ENCODE measurements around the gene F12. TPM values are rescaled to one million over a fixed set of nuclear protein-coding genes. Genes with fewer than 3 reads are reported as not detected.

Gene F12
- polyA plus RNA-seq, 1 experiment: 0.35 TPM

- H3K4me3 ChIP-seq (ENCODE audit: low read depth, low read length): no peak overlapping the region
- H3K9me3 ChIP-seq (ENCODE audit: control insufficient read depth, insufficient read depth, low read length): no peaks in the 10 kb centered on the region; the same call in 1 of the 2 replicates
- POLR2A ChIA-PET: no interaction called here
- TF ChIP-seq CTCF (IDR thresholded peaks at IDR 0.05; ENCODE audit: low read depth, low read length): no peak
- H3K27ac ChIP-seq (ENCODE audit: low read depth, low read length): no peak overlapping the region
- CTCF ChIA-PET: interaction anchor here (2.5 to 2.7 kb wide), 2 partner anchors 8 to 23 kb away, joined by 9 to 13 read pairs; no protein-coding TSS in a partner anchor
- DNase-seq (ENCODE audit: low read depth, low spot score): no peak
- peaks cover 18% of the 10 kb centered on the region for H3K27me3 ChIP-seq (ENCODE audit: control insufficient read depth, insufficient read depth, low read length)
Observed at GRCh38 chr5:177412603-177413233, 3.4 kb upstream of the F12 start.

- no peaks in the 10 kb centered on the region; the same call in 1 of the 2 replicates for H3K9me3 ChIP-seq (ENCODE audit: control insufficient read depth, insufficient read depth, low read length)
- POLR2A ChIA-PET: no interaction called here
Observed at GRCh38 chr5:177410575-177410974, 1.2 kb upstream of the F12 start.

GRCh38 chr5:177405805-177406204 is 3.6 kb downstream of the F12 start:
- ChIA-PET POLR2A (interaction anchor here (0.5 kb wide), 1 partner anchor 50 kb away, joined by 6 read pairs; no protein-coding TSS in a partner anchor), CTCF (interaction anchor here (0.9 to 5.6 kb wide), 8 partner anchors 12 to 96 kb away, joined by 3 to 120 read pairs (median 24); partner anchors contain the start of gene GRK6)
- no peak for TF ChIP-seq CTCF (IDR thresholded peaks at IDR 0.05; ENCODE audit: low read depth, low read length)
- Histone ChIP-seq H3K4me3 (ENCODE audit: low read depth, low read length) (no peak overlapping the region), H3K27me3 (ENCODE audit: control insufficient read depth, insufficient read depth, low read length) (peaks cover 38% of the 10 kb centered on the region), H3K9me3 (ENCODE audit: control insufficient read depth, insufficient read depth, low read length) (peaks cover 4% of the 10 kb centered on the region; the same call in 1 of the 2 replicates), H3K27ac (ENCODE audit: low read depth, low read length) (no peak overlapping the region)
- DNase-seq (ENCODE audit: low read depth, low spot score): no peak

More at GRCh38 chr5:177410575-177410974, 1.2 kb upstream of the F12 start:
- DNase-seq (ENCODE audit: low read depth, low spot score): no peak
- H3K27ac ChIP-seq (ENCODE audit: low read depth, low read length): no peak overlapping the region
- CTCF ChIA-PET: interaction anchor here (1.1 kb wide), 1 partner anchor 107 kb away, joined by 5 read pairs; the partner anchor contains the start of genes PRELID1 and RAB24
- no peak overlapping the region for H3K4me3 ChIP-seq (ENCODE audit: low read depth, low read length)
- peaks cover 18% of the 10 kb centered on the region for H3K27me3 ChIP-seq (ENCODE audit: control insufficient read depth, insufficient read depth, low read length)
- no peak for TF ChIP-seq CTCF (IDR thresholded peaks at IDR 0.05; ENCODE audit: low read depth, low read length)

GRCh38 chr5:177405312-177405711 is 4.1 kb downstream of the F12 start:
- Histone ChIP-seq H3K27ac (ENCODE audit: low read depth, low read length) (no peak overlapping the region), H3K4me3 (ENCODE audit: low read depth, low read length) (no peak overlapping the region), H3K27me3 (ENCODE audit: control insufficient read depth, insufficient read depth, low read length) (peaks cover 43% of the 10 kb centered on the region), H3K9me3 (ENCODE audit: control insufficient read depth, insufficient read depth, low read length) (peaks cover 9% of the 10 kb centered on the region; the same call in 1 of the 2 replicates)
- ChIA-PET CTCF (interaction anchor here (0.9 to 5.6 kb wide), 16 partner anchors 12 to 96 kb away, joined by 3 to 120 read pairs (median 20); partner anchors contain the start of genes GRK6 and PDLIM7), POLR2A (interaction anchor here (3.0 to 3.7 kb wide), 2 partner anchors 15 to 21 kb away, joined by 15 to 26 read pairs; partner anchors contain the start of gene GRK6)
- no peak for TF ChIP-seq CTCF (IDR thresholded peaks at IDR 0.05; ENCODE audit: low read depth, low read length)
- DNase-seq (ENCODE audit: low read depth, low spot score): no peak

Data from AG04450 (cell line).